HG02798 (cell line): Measurements from ENCODE around the gene PDE4D.

Experiments used
- ATAC-seq: cut with Tn5 transposase; IDR thresholded peaks from one replicate; pipeline ENCODE4 v1.9.1; 2021; ENCODE audit warnings: mild to moderate bottlenecking; ENCODE audit not compliant: unreplicated experiment, poor library complexity

PDE4D gene

DNA sequence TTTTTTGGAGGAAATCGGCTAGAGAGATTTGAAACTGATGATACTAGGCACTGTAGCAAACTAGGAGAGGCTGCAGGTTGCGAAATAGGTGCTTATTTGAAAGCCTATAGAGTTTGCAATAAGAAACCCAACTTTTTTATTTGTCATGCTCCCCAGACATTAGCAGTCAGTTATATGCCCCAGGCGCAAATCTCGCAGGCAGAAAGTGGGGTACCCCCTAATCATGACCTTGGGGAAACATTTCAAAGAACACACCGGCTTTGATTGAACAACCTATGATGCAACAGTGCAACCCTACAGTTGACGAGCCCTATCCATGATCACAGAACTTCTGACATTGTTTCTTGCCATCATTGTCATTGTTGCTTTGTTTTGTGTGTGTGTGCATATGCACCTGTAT, 800.2 kb downstream of the PDE4D start:
- no peak for ATAC-seq

DNA sequence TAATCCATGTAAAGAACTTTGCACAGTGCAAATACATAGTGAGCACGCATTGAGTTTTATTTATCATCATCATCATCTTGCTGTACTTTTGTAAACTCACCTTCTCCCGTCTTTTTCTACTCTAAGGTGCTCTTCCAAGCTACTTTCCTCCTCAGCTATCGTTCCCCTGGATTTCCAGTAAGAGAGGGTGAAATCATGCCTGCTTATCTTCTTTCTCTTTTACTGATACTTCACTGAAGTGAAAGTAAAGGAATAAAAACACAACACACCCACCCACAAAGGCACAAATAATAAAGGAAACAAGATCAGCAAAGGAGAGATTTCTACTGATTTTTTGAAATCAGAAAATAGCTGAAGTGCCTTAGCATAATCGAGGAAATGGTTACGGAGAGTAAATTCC, 800.8 kb downstream of the PDE4D start:
- ATAC-seq: no peak

DNA sequence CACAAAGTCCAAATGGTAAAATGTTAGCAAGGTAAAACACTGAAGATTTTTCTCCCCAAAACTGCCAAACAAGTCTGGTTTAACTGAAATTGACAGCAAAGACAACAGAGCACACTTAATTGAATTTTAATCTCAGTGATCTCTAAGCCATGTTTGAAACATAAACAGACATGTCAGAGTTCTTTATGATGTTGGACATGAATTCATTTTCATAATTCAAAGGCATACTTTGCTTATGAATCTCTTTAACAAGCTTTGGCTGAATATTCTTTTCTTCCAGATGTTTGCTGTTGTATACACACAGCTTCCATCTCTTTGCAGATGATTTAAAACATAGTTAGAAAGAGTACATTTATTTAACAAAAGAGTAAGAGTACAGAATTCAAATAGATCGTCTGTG, 801.6 kb downstream of the PDE4D start:
- ATAC-seq: no peak

DNA sequence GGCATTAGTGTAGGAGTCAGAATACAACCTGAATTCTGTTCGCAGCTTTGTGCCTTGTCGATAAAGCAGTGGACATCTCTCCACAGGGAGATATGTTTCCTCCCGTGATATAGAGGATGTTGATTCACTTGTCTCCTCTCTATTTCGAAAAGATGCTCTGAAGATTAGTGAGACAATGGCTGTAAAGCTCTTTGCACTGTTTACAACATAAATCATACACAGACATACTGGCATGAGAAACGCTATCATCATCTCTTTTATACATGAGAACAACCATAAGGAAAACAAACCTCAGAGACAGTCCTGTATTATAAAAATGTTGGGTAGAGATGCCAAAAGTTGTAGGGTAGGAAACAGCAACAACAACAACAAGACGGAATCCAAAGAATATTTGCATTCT, 803.2 kb downstream of the PDE4D start:
- no peak for ATAC-seq

DNA sequence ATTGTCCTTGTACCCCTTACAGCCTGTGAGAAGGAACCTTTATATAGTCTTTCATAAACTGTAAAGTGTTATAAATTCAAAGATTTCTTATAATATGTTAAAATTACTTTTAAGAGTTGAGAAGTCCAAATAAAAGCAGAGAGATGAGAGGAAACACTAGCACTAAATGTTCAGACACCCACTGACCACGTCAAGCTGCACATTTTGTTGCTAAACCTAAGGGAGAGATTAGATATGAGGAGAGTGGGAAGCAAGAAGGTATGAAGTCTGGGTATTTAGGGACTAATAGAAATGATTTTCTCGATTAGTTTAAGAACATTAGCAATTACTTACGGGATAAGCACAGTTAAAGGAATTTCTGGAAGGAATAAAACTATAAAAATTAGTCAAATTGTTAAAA, 803.8 kb downstream of the PDE4D start:
- no peak for ATAC-seq

DNA sequence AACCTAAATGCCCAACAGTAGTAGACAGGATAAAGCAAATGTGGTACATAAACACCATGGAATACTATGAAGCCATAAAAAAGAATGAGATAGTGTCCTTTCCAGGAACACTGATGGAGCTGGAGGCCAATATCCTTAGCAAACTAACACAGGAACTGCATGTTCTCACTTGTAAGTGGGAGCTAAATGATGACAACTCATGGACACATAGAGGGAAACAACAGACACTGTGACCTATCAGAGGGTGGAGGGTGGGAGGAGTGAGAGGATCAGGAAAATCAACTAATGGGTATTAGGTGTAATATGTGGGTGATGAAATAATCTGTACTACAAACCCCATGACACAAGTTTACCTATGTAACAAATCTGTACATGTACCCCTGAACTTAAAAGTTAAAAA, 805.0 kb downstream of the PDE4D start:
- ATAC-seq: no peak

DNA sequence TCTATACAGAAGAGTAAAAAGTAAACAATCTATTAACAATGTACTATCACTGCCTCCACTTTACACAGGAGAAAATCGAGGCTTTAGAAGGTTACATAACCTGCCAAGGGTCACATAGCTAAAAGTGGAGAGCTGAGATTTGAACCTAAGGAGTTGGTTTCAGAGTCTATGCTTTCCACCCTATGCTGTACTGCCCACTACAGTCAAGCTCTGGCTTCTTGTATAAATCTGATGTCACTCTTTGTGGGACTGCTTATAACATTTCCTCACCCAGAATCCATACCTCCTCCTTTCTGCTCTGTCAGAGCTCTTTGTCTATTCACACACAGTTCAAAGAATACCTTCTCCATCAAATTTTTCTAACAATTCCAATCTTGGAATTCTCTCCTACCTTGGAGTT, 807.5 kb downstream of the PDE4D start:
- no peak for ATAC-seq

DNA sequence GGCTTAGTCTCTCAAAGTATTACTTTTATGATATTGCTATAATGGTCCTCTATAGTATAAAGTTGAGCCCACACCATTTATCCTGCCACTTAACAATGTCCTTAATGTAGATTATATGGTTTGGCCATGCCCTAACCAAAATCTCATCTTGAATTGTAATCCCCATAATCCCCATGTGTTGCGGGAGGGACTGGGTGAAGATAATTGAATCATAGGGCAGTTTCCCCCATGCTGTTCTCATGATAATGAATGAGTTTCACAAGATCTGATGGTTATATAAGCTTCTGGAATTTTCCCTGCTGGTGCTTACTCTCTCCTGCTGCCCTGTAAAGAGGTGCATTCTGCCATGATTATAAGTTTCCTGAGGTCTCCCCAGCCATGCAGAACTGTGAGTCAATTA, 811.8 kb downstream of the PDE4D start:
- ATAC-seq: no peak

DNA sequence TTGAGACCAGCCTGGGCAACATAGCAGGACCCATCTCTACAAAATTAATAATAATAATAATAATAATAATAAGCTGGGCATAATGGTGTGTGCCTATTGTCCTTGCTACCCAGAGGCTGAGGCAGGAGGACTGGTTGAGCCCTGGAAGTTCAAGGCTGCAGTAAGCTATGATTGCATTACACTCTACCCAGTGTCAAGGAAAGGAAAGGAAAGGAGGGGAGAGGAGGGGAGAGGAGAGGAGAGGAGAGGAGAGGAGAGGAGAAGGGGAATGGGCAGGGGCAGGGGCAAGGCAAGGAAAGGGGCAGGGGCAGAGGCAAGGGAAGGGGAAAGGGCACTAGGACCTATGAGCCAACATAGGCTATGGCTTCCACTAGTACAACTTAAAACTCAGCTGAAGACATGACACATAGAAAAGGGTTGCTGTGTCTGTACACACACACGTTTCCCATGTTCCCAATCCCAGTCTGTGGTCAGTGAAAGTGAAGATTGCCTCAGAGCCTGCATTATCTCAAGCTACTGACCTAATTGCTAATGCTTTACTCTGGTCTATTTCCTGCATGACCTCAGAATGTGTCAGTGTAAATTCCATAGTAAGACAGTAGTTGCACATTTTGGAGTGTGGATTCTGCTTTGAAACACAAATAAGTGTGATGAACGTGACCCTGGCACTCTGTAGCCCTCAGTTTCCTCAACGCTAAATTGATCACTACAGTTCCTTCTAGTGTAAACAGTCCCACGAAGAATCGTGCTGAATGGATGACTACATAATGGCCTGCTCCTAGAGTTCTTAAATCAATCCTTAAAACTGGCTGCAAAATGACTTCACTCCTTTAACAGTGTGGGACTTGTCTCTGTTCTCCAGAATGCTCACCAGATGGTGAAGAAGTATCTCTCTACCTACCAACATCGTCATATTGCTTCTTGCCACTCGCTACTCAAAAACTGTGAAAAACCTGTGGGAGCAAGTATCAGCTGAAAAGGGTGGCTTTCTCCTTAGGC, 813.6 kb downstream of the PDE4D start:
- ATAC-seq: no peak

DNA sequence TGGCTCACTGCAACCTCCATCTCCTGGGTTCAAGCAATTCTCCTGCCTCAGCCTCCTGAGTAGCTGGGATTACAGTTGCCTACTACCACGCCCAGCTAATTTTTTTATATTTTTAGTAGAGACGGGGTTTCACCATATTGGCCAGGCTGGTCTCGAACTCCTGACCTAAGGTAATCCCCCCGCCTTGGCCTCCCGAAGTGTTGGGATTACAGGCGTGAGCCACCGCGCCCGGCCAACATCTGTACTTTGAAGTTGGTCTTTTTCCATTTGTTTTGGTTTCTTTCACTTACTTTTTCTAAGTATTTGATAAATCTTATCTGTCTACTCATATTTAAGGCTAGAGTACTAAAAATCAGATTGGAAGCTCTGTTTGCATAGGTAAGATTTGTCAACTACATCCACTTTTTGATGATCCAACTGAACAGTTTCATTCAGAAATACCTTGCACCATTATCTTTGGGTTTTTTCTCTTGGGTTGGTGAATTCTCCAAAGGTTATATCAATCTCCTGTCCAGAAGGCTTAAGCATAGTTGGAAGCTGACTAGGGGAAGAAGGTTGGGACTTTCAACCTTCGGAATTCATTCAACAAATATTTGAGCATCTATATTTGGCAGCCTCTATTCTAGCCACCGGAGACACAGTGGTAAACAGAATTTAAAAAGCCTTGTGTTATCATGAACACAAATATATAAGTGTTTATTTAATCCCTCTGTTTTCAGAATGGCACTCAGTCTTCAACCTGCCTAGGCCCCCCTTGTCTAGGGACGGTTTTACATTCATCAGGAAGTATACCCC, 821.6 kb downstream of the PDE4D start:
- ATAC-seq: no peak

DNA sequence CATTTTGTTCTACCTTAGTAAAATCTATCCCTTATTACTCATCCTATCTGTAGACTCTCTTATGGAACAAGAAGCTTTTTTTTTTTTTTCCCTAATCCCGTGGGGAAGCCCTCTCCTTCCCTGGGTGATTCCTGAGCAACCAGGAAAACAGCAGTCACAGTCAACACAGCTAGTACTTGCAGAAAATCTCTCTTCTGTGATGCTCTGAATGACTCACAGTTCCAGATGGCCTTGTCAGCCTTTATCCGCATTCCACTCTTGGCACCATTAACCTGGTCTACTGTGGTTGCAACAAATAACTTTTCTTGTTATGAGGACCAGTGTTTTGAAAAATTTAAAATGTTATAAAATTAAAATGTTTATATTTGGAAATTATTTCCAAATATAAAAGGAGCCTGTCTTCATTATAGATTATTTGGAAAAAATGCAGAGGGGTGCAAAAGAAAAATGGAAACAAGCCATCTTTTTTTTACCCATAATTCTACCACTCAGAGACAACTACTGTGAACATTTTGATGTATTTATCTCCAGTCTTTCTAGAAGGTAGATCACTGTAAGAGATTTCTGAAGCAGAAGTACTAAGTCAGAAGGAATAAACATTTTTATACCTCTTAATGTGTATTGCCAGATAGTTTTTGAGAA, 824.0 kb downstream of the PDE4D start:
- no peak for ATAC-seq

DNA sequence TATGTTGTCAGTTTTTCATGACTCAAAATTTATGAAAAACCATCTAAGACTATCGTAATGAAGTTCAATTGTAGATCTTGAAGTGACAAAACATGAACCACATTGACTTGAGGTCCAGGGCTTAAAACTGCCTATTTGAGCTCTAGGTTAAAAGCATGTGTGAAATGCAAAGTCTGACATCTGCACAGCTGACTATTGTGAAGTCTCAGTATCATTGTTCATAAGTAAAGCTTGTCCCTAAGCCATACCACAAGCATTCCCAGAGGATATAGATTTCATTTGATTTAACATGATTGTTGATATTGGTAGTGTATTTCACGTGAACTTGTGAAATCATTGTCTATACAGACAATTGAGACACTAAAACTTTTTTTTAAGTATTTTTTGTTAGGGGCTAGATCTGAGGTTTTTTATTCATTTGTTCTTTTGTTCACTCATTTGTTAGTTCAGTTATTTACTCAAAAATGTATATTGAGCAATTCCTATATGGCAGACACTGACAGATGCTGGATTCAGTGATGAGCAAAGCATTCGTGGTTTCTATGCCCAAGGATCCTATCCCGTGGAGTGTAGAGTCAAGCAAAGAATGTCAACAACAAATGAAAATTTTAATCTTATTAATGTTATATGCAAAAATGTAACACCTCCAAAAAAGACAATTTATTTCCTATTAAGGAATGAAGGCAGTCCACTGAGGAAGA, 825.4 kb downstream of the PDE4D start:
- no peak for ATAC-seq

DNA sequence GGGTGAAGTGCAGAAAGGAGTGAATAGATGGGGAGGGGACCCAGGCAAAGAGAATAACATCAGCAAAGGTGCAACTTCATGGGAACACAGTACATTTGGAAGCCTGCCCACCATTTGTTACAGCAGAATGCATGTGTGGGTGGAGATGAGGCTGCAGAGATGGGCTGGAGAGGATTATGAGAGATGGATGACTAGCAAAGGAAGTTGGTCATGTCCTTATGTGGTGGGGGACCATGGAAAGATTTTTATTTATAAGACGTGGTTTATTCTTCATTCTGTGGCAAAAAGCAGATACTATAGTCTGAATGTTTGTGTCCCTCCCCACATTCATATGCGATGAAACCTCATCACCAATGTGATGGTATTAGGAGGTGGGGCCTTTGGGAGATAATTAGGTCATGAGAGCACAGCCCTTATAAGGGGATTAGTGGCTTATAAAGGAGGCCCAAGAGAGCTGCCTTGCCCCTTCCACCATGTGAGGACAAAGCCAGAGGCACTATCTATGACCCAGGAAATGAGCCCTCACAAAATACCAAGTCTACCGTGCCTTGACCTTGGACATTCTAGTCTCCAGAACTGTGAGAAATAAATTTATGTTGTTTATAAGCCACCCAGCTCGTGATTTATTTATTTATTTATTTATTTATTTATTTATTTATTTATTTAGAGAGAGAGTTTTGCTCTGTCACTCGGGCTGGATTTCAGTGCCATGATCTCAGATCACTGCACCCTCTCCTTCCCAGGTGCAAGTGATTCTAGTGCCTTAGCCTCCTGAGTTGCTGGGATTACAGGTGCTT, 827.0 kb downstream of the PDE4D start:
- ATAC-seq: no peak

DNA sequence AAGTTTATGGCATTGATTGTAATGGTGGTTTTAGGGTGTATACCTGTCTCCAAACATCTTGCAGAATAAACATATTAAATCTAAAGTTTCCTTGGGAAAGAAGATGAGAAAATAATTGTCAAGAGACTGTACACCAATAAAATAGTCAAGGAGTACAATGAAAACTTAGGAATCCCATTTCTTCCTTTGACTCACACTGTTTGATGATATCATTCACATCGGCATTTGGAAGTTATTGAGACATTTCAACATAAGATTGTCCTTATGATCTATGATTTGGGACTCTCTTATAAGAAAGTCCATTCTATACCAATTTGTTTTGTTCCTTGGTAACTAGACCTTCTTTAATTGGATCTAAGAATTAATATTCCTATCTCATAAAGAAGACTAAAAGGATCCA, 828.0 kb downstream of the PDE4D start:
- ATAC-seq: no peak

DNA sequence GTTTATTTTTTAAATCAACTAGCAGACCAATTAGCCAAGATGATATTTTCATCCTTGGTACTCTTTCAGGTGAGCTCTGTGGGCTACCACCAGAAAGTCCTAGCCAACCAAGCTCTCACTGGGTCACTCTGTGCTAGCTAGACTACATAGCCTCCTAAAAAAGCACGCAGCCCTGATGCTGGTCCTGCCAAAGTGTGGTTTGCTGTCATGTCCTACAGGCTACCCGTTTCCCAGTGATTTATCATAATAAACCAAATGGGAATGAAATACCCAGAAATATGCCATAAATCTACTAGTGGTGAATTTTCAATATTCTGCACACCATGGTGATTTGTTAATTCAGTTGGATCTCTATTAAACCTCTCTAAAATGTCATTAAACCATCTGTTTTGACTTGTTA, 829.2 kb downstream of the PDE4D start:
- no peak for ATAC-seq

DNA sequence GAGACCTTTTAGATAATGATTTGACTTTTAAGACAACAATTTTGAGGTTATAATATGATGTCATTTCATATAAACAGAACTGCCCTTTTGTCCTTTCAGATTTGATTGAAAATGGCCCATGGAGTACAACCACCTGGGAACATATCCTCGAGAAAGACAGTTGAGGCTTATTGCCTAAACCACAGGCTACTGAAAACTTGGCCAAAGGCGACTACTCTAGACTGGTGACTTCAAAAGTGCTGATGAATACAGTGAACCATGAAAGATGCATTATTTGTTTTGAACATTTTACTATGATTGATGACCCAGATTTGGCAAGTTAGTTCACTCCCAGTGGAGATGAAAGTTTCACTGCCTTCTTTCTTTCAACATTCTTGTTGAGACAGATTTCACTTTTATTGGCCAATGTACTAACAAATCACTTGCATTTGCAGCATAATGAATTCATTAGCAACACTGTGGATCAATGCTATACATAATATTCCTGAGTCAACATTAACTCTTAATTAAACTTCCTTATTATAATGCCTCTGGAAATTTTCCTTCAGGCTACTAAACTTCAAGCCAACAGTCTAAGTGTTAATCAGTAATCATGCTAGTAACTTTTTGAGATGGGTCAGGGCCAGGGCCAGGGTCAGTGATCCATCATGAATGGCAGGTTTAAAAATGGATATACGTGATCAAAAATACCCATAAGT, 830.4 kb downstream of the PDE4D start:
- ATAC-seq: no peak

DNA sequence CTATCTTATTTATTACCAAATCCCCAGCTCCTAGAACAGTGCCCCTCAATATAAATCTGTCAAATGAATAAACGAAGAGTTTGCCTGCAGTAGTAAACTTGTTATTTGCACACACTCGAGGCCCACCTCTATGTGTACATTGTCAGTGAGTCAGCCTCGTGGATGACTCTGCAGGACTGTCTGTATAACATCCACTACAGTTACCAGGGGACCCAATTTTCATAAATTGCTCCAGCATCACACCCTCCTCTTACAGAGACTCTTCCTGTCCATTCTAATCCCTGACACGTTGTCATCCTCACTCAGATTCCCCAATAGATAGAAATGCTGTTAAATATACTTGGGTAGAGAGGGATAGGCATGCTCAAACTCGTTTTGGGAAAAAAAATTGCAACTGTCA, 832.1 kb downstream of the PDE4D start:
- ATAC-seq: no peak

DNA sequence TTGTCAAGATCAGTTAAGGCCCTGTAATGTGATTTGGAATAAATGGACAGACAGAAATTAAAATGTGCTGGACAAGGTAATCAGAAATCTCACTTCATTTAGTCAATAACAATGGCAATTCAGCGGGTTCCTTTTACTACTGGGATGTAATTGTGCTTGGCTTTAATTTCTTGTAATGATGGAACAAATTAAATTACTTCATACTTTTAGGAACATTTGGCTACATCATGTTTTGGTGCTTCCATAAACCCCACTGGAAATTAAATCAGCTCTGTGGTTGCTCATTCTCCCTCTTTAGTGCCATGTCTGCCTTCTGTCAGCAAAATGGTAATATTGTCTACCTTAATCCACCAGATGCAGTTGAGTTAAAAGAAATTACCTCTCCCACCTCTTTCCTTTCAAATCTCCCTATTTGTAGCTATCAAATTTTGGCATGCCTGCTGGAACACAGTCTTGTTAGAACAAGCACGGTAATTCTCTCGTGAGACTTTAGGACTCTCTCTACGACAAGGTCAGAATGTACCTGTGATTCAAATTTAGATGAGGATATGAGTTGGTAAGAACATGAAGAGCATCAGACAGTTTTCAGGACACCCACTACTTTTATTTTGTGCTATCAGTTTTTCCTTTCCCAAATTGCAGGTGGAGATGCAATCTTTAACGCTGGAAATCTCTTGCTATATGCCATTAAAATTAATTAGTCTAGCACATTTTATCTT, 834.4 kb downstream of the PDE4D start:
- ATAC-seq: no peak
